Inflammatory macrophage (primary cell): ENCODE results near the gene TIMM10B.

Experiments
- DNase-seq, 2 donors: peaks; one replicate each; pipeline ENCODE4 v3.0.0-alpha.2; 2020 to 2022

TIMM10B gene

DNA sequence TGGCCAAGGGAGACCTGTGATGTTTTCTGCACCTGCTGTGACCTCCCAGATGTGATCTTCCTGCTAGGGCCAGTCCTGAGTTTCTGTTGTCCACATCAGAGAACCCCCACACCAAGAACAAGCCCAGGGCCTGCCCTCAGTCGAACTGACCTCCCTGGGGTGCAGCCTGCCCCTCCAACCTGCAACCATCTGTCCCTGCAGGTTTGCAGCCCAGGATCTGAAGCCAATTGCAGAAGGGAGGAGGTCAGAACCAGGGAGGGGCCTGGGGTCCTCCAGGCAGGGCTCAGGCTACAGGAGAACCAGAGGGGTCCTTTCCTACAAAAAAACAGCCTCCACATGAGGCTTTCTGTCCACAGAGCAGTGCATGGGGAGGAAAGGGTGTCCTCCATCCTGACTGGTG is 8.4 kb upstream of the TIMM10B start:
- DNase-seq: no peak

DNA sequence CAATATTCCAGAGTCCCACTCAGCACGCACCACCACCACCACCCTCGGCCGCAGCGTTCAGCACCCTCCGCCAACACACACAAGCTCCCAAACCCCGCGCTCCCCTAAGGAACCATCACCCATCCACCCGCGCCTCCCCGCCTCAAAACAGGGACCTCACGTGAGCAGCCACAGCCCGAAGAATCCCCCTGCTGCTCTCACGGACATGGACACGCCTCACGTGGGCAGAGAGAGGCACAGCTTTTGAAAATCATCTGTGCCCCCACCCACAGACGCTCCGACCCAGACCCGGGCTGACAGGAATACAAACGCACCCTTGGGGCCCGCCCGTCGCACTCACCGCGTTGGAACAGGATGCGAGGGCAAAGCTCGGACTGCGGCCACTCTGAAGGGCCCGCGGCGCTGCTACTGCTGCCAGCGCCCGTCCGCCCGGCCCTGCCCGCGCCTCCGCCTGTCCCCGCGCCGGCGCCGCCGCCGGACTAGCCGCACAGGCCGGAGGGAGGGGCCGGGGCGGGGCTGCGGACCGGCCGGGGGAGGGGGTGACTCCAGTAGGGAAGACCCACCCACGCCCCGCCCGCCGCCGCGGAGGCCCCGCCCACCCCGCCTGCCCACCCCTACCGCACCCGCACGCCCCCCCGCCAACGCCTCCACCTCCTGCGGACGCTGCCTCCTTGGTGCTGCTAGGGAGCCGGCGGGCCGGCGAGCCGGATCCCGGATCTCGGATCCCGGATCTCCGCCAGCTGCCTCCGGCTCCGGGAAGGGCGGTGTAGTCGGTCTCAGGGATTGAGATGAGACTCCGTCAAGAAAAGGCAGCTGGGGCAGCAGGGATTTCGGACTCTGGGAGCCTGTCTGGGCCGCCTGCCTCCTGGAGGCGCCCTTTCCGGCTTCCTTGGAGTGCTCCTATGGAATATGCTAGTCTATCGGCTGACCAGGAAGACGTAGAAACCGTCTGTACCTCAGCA is 7.6 kb upstream of the TIMM10B start, which contains the start of gene TRIM3:
Gene TRIM3, minus strand, starts transcription at position 491 of the 962 bp plus-strand sequence. CDS start 8,246 bp downstream, outside the sequence.
- peak; percentile 59 to 75 for DNase-seq

DNA sequence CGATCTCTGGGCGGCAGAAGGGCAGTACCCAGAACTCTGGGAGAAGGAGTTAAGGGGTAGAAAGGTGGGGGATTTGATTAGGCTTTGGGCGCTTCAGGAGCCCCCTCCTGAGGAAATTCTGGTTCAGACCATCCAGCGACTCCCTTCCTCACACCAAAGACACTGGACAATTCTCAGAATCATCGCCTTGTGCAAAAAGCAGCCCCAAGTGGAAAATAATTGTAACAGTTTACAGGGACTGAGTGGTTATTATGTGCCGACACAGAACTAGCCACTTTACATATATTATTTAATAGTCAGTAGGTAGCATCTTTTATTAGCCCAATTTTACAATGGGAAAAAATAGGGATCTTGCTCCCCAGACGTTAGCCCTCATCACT is 6.9 kb upstream of the TIMM10B start:
- no peak for DNase-seq

DNA sequence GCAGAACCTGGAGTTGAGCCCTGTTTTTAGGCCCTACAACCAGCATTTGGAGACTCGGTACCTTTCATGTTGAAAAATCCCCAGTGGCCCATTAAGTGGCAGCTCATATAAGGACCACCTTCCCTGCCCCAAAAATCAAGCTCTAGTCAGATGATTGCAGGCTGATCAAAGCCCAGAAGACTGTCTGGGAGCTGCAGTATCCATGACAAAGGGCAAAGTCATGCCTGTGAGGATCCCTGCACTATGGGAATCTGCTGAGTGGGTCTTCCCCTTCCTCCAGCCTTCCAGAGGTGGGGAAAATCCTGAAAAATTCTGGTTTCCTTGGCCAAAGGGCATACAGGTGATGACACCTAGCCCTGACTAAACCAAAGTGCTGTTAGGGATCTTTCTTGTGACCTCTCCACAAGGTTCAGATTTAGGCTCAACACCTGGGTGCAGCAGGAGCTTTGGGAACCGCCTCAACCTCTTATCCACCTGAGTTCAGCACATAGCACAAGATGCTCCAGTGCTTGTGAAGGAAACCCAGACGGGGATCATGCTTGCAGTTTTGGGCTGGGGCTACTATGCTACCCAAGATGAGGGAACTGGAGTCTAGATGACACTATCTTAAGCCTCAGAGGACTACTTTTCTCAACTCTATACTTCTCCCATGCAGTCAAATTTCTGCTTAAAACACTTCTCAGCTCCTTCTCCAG is 6.3 kb upstream of the TIMM10B start:
- DNase-seq: no peak

DNA sequence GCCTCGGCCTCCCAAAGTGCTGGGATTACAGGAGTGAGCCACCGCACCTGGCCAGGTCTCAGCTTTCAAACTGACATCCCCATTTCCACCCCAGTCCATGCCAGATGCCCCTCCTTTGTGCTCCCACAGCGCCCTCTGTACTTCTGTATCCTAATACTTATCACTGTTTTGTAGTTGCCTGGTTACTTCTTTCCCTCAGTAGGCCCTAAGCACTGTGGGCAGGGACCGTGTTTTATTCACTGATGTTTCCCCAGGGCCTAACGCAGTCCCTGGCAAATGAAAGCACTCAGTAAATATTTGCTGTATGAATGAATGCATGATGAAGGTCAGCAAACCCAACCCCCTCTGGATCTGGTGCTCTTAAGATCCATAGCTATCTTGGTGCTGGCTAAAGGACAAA is 5.4 kb upstream of the TIMM10B start:
- DNase-seq: no peak

DNA sequence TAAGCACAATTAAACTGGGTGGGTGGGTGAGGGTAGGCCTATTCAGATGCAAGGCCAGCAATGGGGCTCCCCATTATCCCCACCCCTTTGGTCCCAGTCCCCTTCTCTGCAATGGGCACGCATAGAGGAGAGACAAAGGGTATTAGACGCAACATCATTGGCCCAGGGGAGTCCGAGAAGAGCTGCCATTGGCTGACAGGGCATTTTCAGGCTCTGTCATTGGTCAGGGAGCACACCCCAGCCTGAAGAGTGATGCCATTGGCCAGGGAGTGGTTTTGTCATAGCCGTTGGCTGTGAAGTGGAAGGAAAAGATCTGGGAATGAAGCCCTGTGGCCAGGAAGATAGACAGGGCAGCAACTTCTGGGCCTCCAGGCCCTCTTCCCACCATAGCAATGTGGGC is 4.7 kb upstream of the TIMM10B start:
- no peak for DNase-seq

DNA sequence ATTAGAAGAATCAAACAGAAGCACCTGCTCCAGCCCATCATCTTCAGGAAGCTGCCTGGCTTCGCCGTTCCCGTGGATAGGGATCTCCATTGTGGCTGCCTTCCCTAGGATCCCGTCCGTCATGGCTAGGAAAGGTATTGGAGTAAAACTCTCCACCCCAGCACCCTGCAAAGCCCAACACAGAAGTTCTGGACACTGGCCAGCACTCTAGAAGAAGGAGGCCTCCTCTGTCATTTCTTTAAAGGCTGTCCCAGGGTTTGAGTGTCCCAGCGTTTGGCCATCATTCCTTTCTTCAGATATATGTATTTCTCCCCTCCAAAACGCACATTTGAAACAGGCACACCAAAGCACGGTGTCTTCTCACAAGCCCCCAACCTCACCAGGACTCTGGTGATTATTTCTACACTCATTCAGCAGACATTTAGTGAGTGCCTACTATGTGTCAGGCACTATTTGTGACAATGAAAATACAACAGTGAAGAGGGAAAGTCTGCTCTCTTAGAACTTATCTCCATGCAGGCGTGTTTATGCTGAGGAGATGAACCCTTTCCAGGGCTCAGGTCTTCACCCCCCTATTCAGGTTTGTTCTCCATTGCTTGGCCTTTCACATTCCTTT is 894 bp upstream of the TIMM10B start:
- DNase-seq: no peak

DNA sequence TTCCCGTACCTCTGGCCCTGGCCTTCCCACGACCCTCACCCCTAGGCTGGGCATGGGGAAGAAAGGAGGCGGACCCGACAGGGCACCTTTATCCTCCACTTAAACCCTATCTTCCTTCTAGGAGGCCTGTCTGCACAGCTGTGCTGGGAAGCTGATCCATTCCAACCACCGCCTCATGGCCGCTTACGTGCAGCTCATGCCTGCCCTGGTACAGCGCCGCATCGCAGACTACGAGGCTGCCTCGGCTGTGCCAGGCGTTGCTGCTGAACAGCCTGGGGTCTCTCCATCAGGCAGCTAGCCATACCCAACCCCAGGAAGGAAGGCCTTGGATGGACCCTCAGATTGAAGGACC is 599 bp downstream of the TIMM10B start:
- no peak for DNase-seq

DNA sequence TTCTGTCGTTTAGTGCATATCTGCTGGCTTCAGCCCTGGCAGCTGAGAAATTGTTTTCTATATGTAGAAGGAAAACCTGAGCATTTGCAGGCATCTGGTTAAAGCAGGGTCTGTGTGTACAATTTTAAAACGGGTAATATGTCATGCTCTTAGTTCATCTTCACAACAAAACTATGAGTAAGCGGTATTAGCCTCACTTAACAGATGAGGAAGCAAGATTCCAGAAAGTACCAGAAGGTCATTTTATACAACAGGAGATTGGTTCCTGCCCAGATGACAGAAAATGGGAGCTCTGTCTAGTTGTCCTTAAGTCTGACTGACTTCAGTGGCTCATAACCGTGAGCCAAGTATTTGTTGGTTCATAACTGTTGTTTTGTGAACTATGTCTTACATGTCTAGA is 1.1 kb downstream of the TIMM10B start:
- DNase-seq: peak; percentile 13 to 27

DNA sequence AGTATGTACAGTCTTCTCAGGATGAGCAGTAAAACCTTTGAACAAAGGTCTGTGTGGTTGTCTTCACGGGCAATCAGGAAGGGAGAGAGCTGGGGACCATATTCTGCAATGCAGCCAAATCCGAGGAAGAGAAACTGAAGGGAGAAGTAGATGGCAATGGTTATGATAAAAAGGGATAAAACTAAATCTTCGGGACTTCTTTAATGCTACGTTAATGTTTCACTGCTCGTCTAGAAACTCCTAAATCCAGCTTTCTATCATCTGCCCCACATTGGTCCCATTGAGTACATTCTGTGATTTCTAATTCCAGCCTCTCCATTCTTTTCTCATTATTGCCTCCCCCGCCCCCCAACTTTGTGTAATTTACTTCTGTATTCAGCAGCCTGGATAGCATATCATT is 1.7 kb downstream of the TIMM10B start:
- DNase-seq: no peak

DNA sequence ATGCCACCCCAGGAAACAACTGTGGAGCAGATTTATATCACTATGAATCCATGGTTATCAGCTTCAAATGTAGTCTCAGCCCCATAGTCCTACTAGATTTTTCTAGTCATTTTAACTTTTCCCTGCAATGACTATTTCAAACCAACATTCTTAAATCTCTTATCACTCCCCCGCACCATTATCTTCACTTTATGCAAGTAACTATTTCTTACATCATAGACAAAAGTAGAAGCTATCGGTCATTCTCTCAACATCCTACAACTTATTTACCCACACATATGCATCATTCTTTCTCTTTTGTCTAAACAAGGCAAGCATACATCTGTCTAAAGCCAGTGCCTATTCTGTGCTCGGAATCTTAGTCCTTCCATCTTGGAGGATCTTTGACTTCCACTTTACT is 4.4 kb downstream of the TIMM10B start:
- no peak for DNase-seq

DNA sequence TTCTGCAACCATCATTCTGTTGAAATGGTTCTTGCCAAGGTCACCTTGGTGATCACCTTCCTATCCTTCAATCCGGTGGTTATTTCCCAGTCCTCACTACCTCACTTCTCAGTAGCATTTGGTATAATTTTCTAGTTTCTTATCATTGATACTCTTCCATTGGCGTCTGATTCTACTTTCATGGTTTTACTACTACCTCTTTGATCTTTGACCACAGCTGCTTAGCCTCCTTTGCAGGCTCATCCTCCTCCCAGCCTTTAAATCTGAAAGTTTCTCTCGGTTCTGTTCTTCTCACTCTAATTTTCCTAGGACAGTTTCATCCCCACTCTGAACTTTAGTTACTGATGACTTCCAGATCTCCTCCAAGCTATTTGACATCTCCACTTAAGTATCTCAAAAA is 5.0 kb downstream of the TIMM10B start:
- DNase-seq: no peak

DNA sequence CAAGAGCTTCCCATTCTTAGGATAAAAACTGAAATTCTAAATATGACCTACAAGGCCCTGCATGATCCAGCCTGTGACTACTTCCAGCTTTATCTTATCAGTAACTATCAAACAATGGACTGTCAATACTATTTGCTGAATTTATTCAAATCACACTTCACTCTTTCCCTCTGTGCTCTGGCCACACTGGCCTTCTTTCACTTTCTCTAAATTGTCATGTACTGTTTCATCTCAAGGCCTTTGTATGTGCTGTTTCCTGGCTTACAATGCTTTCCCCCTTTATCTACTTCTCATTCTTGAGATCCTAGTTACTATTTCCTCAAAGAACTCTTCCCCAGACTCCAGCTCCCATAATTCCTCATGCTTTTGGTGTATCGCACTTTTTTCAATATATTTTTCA is 5.6 kb downstream of the TIMM10B start:
- no peak for DNase-seq

DNA sequence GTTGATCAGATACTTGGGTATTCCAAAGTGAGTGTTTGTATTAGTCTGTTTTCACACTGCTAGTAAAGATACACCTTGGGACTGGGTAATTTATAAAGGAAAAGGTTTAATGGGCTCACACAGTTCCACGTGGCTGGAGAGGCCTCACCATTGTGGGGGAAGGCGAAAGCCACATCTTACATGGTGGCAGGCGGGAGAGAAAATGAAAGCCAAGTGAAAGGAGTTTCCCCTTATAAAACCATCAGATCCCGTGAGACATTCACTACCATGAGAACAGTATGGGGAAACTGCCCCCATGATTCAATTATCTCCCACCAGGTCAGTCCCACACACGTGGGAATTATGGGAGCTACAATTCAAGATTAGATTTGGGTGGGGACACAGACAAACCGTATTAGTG is 7.0 kb downstream of the TIMM10B start:
- no peak for DNase-seq

DNA sequence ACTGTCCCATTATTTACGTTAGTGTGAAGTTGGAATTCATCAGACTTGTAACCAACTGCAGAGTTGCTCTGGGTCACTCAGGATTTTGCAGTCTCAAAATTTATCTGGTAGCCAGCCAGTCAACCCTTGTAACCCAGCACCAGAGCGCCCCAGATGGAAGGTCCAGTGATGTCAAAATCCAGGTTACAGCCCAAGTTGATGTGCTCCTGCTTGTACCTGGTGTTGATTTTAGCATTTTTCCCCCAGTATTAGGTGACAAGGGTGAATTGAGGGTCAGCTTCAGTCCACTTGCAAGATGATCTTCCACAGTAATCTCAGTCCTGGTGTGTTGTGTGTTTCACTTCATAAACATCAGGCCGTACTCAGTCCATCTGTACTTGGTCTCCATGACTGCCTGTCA is 7.5 kb downstream of the TIMM10B start:
- no peak for DNase-seq

DNA sequence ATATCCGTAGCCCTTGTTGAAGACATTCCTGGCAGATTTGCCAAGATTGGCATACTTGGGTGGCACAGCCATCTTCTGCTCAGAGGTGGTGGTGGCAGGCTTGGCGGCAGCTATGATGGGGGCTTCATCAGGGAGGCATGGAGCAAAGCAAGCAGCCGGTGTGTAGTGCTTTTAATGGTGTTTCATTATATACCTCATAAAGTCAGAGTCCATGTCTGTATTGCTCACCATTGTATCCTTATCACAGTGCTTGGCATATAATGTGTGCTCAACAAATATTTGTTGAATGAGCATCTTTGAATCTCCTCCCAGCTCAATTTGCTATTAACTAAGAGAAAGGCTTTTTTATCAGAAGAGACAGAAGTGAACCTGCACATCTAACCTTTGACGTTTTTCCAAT is 8.0 kb downstream of the TIMM10B start:
- DNase-seq: no peak

DNA sequence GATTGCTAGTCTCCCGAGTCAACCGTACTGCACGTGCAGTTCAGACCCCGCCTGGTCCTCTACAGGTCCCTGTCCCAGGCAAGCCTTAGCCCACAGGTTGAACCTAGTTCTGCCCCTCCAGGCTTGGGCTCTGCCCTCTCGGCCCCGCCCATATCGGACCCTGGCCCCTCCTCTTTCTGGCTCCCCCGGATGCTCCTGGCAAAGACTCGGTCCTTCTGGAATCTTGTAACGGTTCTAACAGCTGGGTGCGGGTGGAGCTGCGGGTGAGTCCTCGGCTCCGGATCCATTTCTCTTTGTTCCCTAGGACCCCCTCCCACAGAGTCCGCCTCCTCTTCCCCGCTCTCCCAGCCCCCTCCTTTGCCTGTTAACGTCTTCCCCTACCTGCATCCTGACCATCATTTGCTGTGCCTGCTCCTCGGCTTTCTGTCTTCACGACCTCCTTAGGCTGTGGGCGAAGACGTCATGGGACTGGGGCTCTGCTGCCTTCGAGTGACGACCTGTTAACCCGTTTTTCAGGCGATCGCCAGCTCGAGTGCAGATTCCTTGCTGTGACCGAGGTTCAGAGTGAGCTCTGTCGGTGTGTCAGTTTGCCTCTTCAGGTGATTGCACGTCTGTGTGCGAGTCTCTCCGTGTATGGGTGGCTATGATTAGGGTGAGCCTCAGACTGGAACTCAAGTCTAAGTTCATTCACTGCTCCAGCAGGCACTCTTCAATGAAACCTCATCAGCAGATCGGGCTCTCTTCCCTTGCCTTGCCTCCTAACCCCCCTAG is 16.0 kb downstream of the TIMM10B start, which contains the start of gene DNHD1:
Gene DNHD1, plus strand, starts transcription at position 212 of the 771 bp plus-strand sequence. CDS start 936 bp downstream, outside the sequence.
- DNase-seq: no peak

DNA sequence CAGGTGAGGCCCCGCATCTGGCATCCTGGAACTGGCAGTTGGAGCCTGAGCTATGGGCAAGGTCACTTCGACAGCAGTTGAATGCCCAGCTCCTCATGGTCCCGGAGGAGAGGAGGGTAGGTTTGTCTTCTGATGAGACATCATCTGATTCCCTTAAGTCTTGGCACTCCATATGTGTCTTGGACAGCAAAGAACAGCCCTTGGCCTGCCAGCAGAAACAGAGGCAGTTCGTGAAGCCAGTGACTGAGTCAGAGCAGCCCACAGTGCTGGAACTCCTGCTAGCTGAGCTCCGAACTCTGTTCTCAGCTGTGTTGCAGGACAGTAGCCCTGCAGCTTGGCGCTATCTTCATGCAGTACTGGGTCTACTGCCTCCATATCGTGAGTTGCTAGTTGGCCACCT is 16.8 kb downstream of the TIMM10B start:
- DNase-seq: no peak

DNA sequence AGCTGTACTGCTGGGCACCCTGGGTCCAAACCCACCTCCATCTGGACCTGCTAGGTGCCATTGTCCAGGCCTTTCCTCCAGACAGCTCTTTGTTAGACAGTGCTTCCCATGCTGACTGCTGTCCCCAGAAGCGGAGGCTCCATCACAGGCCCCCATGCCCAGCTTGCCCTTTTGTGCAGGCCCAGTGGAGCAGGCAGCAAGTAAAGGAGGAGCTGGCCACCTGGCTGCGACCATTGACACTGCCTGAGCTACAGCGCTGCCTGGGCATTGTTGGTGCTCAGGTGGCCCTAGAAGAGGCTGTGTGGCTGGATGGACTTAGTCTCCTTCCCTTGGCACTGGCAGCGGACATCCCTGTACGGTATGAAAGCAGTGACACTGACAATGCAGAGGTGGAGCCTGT is 17.2 kb downstream of the TIMM10B start:
- DNase-seq: no peak

DNA sequence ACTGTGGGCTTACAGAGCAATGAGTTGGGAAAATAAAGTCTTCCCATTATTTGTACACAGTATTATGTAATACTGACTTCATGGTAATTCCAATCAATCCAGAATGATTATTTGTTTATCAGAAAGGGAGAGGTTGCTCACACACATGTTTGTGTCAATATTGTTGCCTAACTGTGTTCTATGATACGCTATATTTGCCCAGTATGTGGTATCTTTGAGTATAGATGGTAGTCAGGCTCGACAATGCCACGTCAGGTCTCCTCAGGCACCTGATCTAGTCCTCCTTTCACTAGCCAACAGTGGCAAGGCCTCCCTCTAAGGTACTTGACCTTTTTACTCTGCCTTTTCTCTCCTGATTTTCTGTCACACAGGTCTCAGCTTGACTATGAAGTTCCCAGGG is 21.1 kb downstream of the TIMM10B start:
- no peak for DNase-seq

DNA sequence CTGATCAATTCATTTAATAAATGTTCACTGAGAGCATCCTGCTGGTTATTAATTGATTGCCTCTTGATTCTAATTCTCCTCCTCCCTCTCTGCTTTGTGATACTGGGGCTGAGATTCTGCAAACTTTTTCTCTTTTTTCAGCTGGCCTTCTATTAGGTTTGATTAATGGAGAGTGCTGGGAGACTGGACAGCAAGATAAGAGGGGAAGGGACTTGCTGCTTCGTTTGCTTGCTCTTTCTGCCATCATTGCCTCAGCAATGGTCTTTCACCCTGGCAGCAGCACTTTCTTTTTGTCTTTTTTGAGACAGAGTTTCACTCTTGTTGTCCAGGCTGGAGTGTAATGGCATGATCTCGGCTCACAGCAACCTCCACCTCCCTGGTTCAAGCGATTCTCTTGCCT is 22.9 kb downstream of the TIMM10B start:
- no peak for DNase-seq

DNA sequence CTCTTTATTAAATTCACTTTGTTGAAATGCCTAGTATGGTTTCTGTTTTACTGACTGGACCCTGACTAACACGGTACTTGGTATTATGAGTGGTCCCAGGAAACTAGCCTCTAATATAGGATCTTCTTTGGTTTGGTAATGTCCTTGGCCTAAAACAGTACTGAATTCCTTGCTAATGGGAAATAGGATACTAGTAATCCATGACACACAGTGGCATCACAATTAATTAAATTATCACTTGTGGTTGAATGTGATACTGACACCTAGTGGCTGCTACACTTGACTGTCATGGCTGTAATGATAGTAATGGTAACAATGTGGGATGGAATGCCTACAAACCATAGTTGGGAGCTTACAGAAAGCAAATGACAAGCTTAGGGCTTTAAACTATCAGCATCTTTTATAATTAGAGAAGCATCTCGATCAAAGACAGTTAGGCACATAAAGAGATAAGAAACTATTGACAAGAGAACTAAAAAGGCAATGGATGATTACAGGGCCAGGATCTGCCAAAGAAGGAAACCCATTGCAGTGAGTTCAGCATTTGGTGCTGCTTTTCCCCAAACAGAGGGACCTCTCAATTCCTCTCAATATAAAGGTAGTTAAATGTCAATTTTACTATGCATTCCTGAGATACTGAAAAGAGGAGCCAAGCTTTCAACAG is 24.4 kb downstream of the TIMM10B start:
- peak; percentile 27 to 49 for DNase-seq
